ENCODE data around the gene MAMLD1. TPM values are rescaled to one million over a fixed set of nuclear protein-coding genes. Genes with fewer than 3 reads are reported as not detected.

MAMLD1 gene
- total and polyA plus RNA-seq, 5 experiments from 2014 or later: 0.30 to 0.46 (median 0.36) TPM; not detected in 1

DNA sequence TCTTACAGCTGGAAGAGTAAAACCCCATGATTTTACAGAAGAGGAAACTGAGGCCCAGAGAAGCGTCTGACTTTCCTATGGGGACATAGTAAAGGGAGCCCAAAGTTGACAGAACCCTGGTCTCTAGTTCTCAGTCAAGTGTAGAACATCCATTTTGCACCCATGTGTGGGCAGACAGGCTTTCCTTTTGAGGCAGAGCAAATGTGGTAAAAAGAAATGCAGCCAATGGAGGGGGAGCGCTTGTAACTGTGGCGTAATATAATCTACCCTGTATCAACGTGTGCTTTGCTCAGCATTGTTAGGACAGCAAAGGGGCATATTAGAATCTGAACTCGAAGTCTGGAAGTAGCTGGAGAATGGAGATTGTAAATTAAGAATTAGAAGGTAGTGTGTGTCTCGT is 8.8 kb downstream of the MAMLD1 start:
- no peak for DNase-seq
- Mint-ChIP-seq H3K27ac (no peak overlapping the region), H3K27me3 (no peaks in the 10 kb centered on the region), H3K4me1 (peaks cover 0 to 3% (median under 1%) of the 10 kb centered on the region in 4 donors), H3K4me3 (no peak overlapping the region), H3K9me3 (peaks cover 0 to 4% (median 0%) of the 10 kb centered on the region in 9 donors), H3K36me3 (no peaks in the 10 kb centered on the region)
- POLR2A ChIA-PET: no interaction called here
- ATAC-seq: no peak

DNA sequence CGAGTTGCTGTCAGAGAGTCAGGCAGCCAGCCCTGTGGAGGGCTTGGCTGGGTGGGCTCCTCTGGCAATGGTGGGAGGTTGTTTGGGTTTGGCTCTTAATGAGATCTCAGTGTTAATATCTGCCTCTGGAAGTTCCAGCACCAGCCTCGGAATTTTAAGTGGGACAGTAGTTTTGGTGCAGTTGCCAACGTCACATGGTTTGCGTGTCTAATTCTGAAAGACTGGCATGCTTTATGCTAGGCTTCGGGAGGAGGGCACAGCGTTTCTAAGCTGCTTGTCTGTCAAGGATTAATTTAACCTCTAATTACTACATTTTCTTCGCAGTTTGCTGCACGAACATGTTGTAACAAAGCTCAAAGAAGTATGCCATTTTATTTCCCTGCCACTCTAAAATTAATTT is 9.2 kb downstream of the MAMLD1 start:
- Mint-ChIP-seq H3K4me1 (no peaks in the 10 kb centered on the region), H3K36me3 (no peaks in the 10 kb centered on the region), H3K27me3 (no peaks in the 10 kb centered on the region), H3K9me3 (peaks cover 0 to 4% (median 0%) of the 10 kb centered on the region in 9 donors), H3K27ac (no peak overlapping the region), H3K4me3 (no peak overlapping the region)
- DNase-seq: no peak
- no peak for ATAC-seq
- POLR2A ChIA-PET: no interaction called here

DNA sequence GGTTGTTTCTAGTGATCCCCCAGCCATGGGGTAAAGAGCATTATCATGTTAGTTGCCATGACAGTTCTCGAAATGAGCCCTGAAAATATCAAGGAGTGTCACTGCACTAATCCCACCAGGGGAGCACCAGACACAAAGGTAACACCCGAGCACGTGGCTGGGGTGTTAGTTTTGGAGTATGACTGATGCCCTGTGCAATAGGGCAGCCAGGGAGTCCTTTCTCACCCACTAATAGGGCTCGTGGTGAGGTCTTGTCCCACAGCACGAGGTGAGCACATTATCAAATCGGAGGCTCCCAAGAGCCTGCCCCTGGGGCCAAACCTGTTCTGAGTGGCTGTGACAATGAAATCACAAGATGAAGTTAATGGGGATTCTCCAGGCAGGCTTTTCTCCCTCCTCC is 9.6 kb downstream of the MAMLD1 start:
- no peak for DNase-seq
- Mint-ChIP-seq H3K36me3 (no peaks in the 10 kb centered on the region), H3K4me3 (no peak overlapping the region), H3K27me3 (no peaks in the 10 kb centered on the region), H3K27ac (no peak overlapping the region), H3K4me1 (no peaks in the 10 kb centered on the region), H3K9me3 (peaks cover 0 to 4% (median 0%) of the 10 kb centered on the region in 9 donors)
- POLR2A ChIA-PET: no interaction called here
- no peak for ATAC-seq

DNA sequence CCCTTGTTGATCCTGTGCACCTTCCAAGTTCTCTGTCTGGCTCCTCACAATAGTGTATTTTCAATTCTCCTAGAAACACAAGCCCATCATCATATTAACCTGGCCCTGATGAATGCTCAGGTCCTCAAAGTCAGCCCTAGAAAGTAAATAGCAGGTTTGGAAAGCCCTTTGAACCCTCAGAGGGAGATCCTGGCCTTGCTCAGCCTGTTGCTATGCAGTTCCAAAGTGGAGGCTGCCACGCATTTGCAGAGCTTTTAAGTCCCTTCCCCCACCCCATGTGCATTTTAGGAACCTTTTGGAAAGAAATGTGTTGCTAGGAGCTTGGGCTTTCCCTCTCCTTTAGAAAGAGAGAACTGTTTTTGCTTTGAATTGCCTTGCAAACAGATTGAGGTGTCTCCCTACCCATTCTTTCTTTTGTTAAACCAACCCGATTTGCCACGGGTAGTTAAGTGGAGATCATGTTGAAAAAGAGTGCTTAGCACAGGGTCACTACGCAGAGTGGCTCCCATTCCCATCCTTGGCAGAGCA is 12.2 kb downstream of the MAMLD1 start:
- no peak for DNase-seq
- Mint-ChIP-seq H3K27me3 (no peaks in the 10 kb centered on the region), H3K4me3 (no peak overlapping the region), H3K9me3 (no peaks in the 10 kb centered on the region), H3K36me3 (no peaks in the 10 kb centered on the region), H3K27ac (no peak overlapping the region), H3K4me1 (no peaks in the 10 kb centered on the region)
- POLR2A ChIA-PET: interaction anchor here (0.6 kb wide), 1 partner anchor 9 kb away, joined by 3 read pairs; no protein-coding TSS in a partner anchor
- ATAC-seq: no peak

DNA sequence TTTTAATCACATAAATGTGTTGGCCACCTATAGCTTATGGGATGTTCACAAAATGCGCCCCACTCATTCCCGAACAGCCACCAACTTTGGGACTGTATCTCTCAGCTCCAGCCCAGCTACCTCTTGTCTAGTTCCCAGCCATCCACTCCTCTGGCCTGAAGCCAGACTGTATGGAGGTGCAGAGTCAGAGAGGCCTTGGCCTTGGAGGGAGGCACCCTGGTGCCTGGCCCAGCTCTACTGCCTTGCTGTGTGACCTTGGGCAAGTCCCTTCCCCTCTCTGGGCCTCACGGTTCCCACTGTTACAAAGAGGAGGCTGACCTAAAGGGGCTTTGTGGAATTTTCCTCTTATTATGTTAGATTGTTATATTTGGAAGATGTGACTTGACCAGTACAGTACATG is 13.9 kb downstream of the MAMLD1 start:
- POLR2A ChIA-PET: no interaction called here
- ATAC-seq (no peak), DNase-seq (no peak)
- H3K27ac Mint-ChIP-seq: no peak overlapping the region
- H3K9me3 Mint-ChIP-seq: no peaks in the 10 kb centered on the region
- no peaks in the 10 kb centered on the region for H3K36me3 Mint-ChIP-seq
- no peak overlapping the region for H3K4me3 Mint-ChIP-seq
- H3K27me3 Mint-ChIP-seq: no peaks in the 10 kb centered on the region
- no peaks in the 10 kb centered on the region for H3K4me1 Mint-ChIP-seq

- Mint-ChIP-seq H3K36me3 (no peaks in the 10 kb centered on the region), H3K4me3 (no peak overlapping the region), H3K27ac (no peak overlapping the region), H3K27me3 (no peaks in the 10 kb centered on the region), H3K9me3 (peaks cover 0 to 3% (median 0%) of the 10 kb centered on the region in 9 donors), H3K4me1 (peaks cover 2 to 3% (median 2%) of the 10 kb centered on the region in 4 donors)
- DNase-seq (no peak), ATAC-seq (no peak)
- POLR2A ChIA-PET: no interaction called here
Observed at GRCh38 chrX:150405006-150405405, 41.9 kb downstream of the MAMLD1 start.

DNA sequence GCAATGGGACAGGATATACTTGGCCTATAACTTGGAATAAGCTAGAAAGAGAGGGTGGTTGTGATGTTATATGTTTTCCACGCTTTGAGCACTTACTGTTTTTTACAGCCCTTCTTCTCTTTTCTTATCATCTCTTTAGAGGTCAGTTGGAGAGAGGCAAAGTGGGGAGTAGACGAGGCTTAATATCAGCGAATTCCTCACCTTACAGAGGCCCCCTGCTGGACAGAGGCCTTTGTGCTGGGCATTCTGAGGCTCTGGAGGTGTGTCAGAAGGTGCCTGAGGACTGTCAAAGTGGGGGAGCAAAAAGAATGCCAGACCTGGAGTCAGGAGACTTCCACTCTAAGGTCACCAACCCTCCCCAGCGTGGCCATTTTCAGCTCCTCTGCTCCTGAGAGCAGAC is 42.5 kb downstream of the MAMLD1 start:
- no peaks in the 10 kb centered on the region for H3K36me3 Mint-ChIP-seq
- POLR2A ChIA-PET: no interaction called here
- H3K4me1 Mint-ChIP-seq: peaks cover 2 to 9% (median 7%) of the 10 kb centered on the region in 4 donors
- no peaks in the 10 kb centered on the region for H3K27me3 Mint-ChIP-seq
- ATAC-seq: no peak
- H3K27ac Mint-ChIP-seq: no peak overlapping the region
- DNase-seq: no peak
- H3K4me3 Mint-ChIP-seq: no peak overlapping the region
- H3K9me3 Mint-ChIP-seq: peaks cover 0 to 3% (median 0%) of the 10 kb centered on the region in 9 donors

GRCh38 chrX:150406596-150406995 is 43.5 kb downstream of the MAMLD1 start:
- no peak overlapping the region for H3K4me3 Mint-ChIP-seq
- no peak overlapping the region for H3K27ac Mint-ChIP-seq
- POLR2A ChIA-PET: no interaction called here
- no peaks in the 10 kb centered on the region for H3K36me3 Mint-ChIP-seq
- H3K27me3 Mint-ChIP-seq: no peaks in the 10 kb centered on the region
- H3K4me1 Mint-ChIP-seq: peaks cover 2 to 17% (median 11%) of the 10 kb centered on the region in 4 donors
- DNase-seq (no peak), ATAC-seq (no peak)
- peaks cover 0 to 3% (median 0%) of the 10 kb centered on the region in 9 donors for H3K9me3 Mint-ChIP-seq

- DNase-seq (no peak), ATAC-seq (no peak)
- peaks cover 2 to 17% (median 11%) of the 10 kb centered on the region in 4 donors for H3K4me1 Mint-ChIP-seq
- no peak overlapping the region for H3K4me3 Mint-ChIP-seq
- no peak overlapping the region for H3K27ac Mint-ChIP-seq
- POLR2A ChIA-PET: no interaction called here
- peaks cover 0 to 2% (median 0%) of the 10 kb centered on the region in 9 donors for H3K9me3 Mint-ChIP-seq
- H3K27me3 Mint-ChIP-seq: peaks cover 0 to under 1% (median 0%) of the 10 kb centered on the region in 5 donors
- H3K36me3 Mint-ChIP-seq: no peaks in the 10 kb centered on the region
Observed at GRCh38 chrX:150408007-150408406, 44.9 kb downstream of the MAMLD1 start.

DNA sequence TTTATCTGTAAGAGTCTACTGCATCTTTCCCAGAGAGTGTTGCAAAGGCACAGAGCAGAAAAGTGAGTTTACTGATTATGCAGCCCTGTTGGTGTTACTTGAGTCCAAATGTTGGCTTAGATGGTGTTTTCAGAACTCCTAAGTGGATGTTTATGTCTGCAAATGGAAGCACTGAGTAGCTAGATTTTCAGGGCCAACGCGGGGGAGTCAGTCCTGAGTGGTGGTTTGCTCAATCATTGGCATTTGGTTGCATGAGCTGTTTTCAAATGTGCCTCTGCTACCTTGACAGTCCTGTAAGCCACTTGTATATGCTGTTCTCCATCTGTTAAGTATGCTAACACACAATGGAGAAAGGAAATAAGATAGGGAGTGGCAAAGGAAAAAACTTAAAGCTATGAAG is 45.4 kb downstream of the MAMLD1 start:
- Mint-ChIP-seq H3K9me3 (no peaks in the 10 kb centered on the region), H3K4me1 (peaks cover 1 to 17% (median 11%) of the 10 kb centered on the region in 4 donors), H3K4me3 (no peak overlapping the region), H3K27me3 (peaks cover 0 to 4% (median 0%) of the 10 kb centered on the region in 5 donors), H3K27ac (no peak overlapping the region), H3K36me3 (no peaks in the 10 kb centered on the region)
- POLR2A ChIA-PET: no interaction called here
- DNase-seq (no peak), ATAC-seq (no peak)

- H3K4me1 Mint-ChIP-seq: peaks cover 0 to 17% (median 11%) of the 10 kb centered on the region in 4 donors
- H3K27me3 Mint-ChIP-seq: peaks cover 0 to 4% (median 0%) of the 10 kb centered on the region in 5 donors
- H3K9me3 Mint-ChIP-seq: no peaks in the 10 kb centered on the region
- no peaks in the 10 kb centered on the region for H3K36me3 Mint-ChIP-seq
- H3K4me3 Mint-ChIP-seq: no peak overlapping the region
- no peak overlapping the region for H3K27ac Mint-ChIP-seq
- POLR2A ChIA-PET: no interaction called here
- no peak for DNase-seq
- ATAC-seq: no peak
Observed at GRCh38 chrX:150409486-150409885, 46.4 kb downstream of the MAMLD1 start.

DNA sequence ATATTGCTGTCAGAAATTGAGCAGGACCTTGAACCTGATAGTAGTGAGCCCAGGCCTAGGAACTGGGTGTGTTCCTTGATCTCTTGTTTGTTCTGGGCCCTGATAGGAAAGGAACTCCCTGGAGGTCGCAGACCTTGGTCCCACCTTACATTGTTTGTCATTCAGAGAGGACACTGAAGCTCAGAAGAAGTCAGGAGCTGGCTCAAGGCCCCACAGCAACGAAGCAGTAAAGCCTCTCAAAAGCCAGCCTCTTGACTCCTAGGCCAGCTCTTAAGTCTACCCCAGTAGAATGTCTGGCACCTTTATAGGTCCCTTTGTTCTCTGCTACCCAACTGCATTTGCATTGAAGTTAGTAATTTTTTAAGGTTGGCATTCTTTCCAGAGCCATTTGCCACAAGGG is 46.8 kb downstream of the MAMLD1 start:
- Mint-ChIP-seq H3K4me3 (peak overlapping the region in 1 of 10 donors; percentile 18), H3K36me3 (no peaks in the 10 kb centered on the region), H3K9me3 (no peaks in the 10 kb centered on the region), H3K4me1 (peaks cover 0 to 17% (median 11%) of the 10 kb centered on the region in 4 donors), H3K27ac (no peak overlapping the region), H3K27me3 (peaks cover 0 to 4% (median 0%) of the 10 kb centered on the region in 5 donors)
- POLR2A ChIA-PET: no interaction called here
- ATAC-seq (no peak), DNase-seq (no peak)

- peak in 1 of 2 donors; percentile 84 for ATAC-seq
- Mint-ChIP-seq H3K36me3 (no peaks in the 10 kb centered on the region), H3K9me3 (no peaks in the 10 kb centered on the region), H3K4me3 (peak overlapping the region in 3 of 10 donors; percentile 15 to 40 (median 18)), H3K4me1 (peaks cover 0 to 17% (median 11%) of the 10 kb centered on the region in 4 donors), H3K27ac (peak overlapping the region in 3 of 10 donors; percentile 12 to 49 (median 28)), H3K27me3 (peaks cover 0 to 4% (median 0%) of the 10 kb centered on the region in 5 donors)
- DNase-seq: peak in 3 of 10 donors; percentile 1 to 33 (median 20)
- POLR2A ChIA-PET: no interaction called here
Observed at GRCh38 chrX:150410513-150410912, 47.4 kb downstream of the MAMLD1 start.

DNA sequence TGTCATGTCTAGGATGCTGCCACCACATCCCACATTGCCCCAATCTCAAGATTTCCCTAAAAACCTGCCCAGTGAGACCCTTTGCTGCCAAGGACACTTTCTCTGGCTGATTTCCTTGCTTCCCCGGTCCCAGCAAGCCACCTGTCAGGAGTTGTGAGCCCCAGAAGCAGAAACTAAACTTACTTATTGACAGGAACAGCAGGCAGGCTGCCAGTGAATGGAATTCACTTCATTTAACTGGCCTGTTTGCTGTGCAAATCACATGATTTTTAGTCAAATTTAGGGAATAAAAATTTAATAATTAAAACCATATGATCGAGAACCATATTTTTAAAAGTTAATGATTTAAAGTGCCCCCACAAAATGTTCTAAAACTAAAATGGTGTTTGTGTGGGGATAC is 48.5 kb downstream of the MAMLD1 start:
- Mint-ChIP-seq H3K4me3 (no peak overlapping the region), H3K4me1 (peaks cover 0 to 17% (median 11%) of the 10 kb centered on the region in 4 donors), H3K9me3 (no peaks in the 10 kb centered on the region), H3K36me3 (no peaks in the 10 kb centered on the region), H3K27ac (no peak overlapping the region), H3K27me3 (peaks cover 0 to 4% (median 0%) of the 10 kb centered on the region in 5 donors)
- no peak for DNase-seq
- no peak for ATAC-seq
- POLR2A ChIA-PET: no interaction called here

Data from naive thymus-derived CD8-positive, alpha-beta T cell (primary cell).